AG09309 (cell line): ENCODE results near the gene BPIFB2.

Experiments
- DNase-seq: peaks from one replicate; pipeline ENCODE4 v3.0.0-alpha.2; 2010; ENCODE audit warnings: low read depth
- H3K4me3 ChIP-seq: 2 replicates; pipeline ENCODE4 v1.5.1; 2011; ENCODE audit warnings: mild to moderate bottlenecking, low read depth, low read length, moderate library complexity; ENCODE audit not compliant: control insufficient read depth
- CTCF ChIP-seq: IDR thresholded peaks from 2 replicates; pipeline ENCODE4 v1.5.1; 2011; ENCODE audit warnings: mild to moderate bottlenecking, low read depth, low read length, inconsistent platforms; ENCODE audit not compliant: insufficient read depth, control insufficient read depth; ENCODE audit errors: missing control alignments

BPIFB2 gene

GRCh38 chr20:33020278-33021161, 13.0 kb downstream of the BPIFB2 start:
- TF ChIP-seq CTCF, result no peak
- H3K4me3 ChIP-seq, result no peak overlapping the region
- no peak for DNase-seq

GRCh38 chr20:33021879-33022278, 14.4 kb downstream of the BPIFB2 start:
- TF ChIP-seq CTCF, result no peak
- no peak overlapping the region for H3K4me3 ChIP-seq
- no peak for DNase-seq

GRCh38 chr20:33022289-33022688, 14.8 kb downstream of the BPIFB2 start:
- TF ChIP-seq CTCF, result no peak
- DNase-seq, result no peak

GRCh38 chr20:33022694-33023438, 15.4 kb downstream of the BPIFB2 start:
- H3K4me3 ChIP-seq, result no peak overlapping the region
- no peak for DNase-seq
- TF ChIP-seq CTCF, result no peak

More at GRCh38 chr20:33022289-33022688, 14.8 kb downstream of the BPIFB2 start:
- no peak overlapping the region for H3K4me3 ChIP-seq

- no peak for TF ChIP-seq CTCF
- no peak overlapping the region for H3K4me3 ChIP-seq
- DNase-seq, result no peak
Measured at GRCh38 chr20:33023439-33024242, 16.1 kb downstream of the BPIFB2 start.

- TF ChIP-seq CTCF, result no peak
- H3K4me3 ChIP-seq, result no peak overlapping the region
- DNase-seq, result no peak
Measured at GRCh38 chr20:33024243-33024560, 16.7 kb downstream of the BPIFB2 start.
